ENCODE results near the gene LCLAT1.
"Not testable (repeated sequence)": the region's sequence is repeated elsewhere in the genome, so short reads cannot be mapped to it uniquely, and the experiment has no call there.

Gene LCLAT1

GRCh38 chr2:30612371-30612770, 165.3 kb downstream of the LCLAT1 start:
- DNase-seq: no peak

- DNase-seq: no peak
Observed at GRCh38 chr2:30613001-30613400, 166.0 kb downstream of the LCLAT1 start.

GRCh38 chr2:30614227-30614626, 167.2 kb downstream of the LCLAT1 start:
- not testable (repeated sequence) for DNase-seq

- DNase-seq: no peak
Observed at GRCh38 chr2:30615926-30616325, 168.9 kb downstream of the LCLAT1 start.

GRCh38 chr2:30620102-30620501, 173.1 kb downstream of the LCLAT1 start:
- no peak for DNase-seq

- no peak for DNase-seq
Observed at GRCh38 chr2:30621836-30622235, 174.8 kb downstream of the LCLAT1 start.

- DNase-seq: no peak
Observed at GRCh38 chr2:30622452-30622851, 175.4 kb downstream of the LCLAT1 start.

- no peak for DNase-seq
Observed at GRCh38 chr2:30625276-30625675, 178.2 kb downstream of the LCLAT1 start.

- peak in 1 of 5 experiments; percentile 8 for DNase-seq
Observed at GRCh38 chr2:30625701-30626100, 178.7 kb downstream of the LCLAT1 start.

- no peak for DNase-seq
Observed at GRCh38 chr2:30626397-30626796, 179.4 kb downstream of the LCLAT1 start.

GRCh38 chr2:30627151-30627550, 180.1 kb downstream of the LCLAT1 start:
- DNase-seq: no peak

GRCh38 chr2:30628341-30628740, 181.3 kb downstream of the LCLAT1 start:
- DNase-seq: no peak

- no peak for DNase-seq
Observed at GRCh38 chr2:30629866-30630265, 182.8 kb downstream of the LCLAT1 start.

GRCh38 chr2:30631051-30631671, 184.1 kb downstream of the LCLAT1 start:
- peak in 1 of 5 experiments; percentile 38 for DNase-seq

GRCh38 chr2:30633039-30633438, 186.0 kb downstream of the LCLAT1 start:
- DNase-seq: no peak

GRCh38 chr2:30636311-30636710, 189.3 kb downstream of the LCLAT1 start:
- DNase-seq: no peak

- no peak for DNase-seq
Observed at GRCh38 chr2:30639836-30640235, 192.8 kb downstream of the LCLAT1 start.

- DNase-seq: no peak
Observed at GRCh38 chr2:30641765-30642345, 194.8 kb downstream of the LCLAT1 start.

GRCh38 chr2:30643013-30643412, 196.0 kb downstream of the LCLAT1 start:
- DNase-seq: not testable (repeated sequence)

GRCh38 chr2:30643674-30644073, 196.6 kb downstream of the LCLAT1 start:
- no peak for DNase-seq

GRCh38 chr2:30645081-30645744, 198.2 kb downstream of the LCLAT1 start:
- DNase-seq: no peak

- no peak for DNase-seq
Observed at GRCh38 chr2:30645745-30646119, 198.7 kb downstream of the LCLAT1 start.

GRCh38 chr2:30647752-30648457, 200.9 kb downstream of the LCLAT1 start:
- no peak for DNase-seq

GRCh38 chr2:30649278-30649677, 202.2 kb downstream of the LCLAT1 start:
- DNase-seq: no peak
